ENCODE data around the gene USP17L21. TPM values are rescaled to one million over a fixed set of nuclear protein-coding genes. Genes with fewer than 3 reads are reported as not detected.
"Not testable (repeated sequence)": the region's sequence is repeated elsewhere in the genome, so short reads cannot be mapped to it uniquely, and the experiment has no call there.

USP17L21 gene
- polyA plus RNA-seq, 1 donor (not counting 4 experiments of a cell fraction or from before 2014, with no cell fraction given): not detected

- dilution Hi-C loops (cut with MboI; ENCODE audit: extremely low pct_ligation_motif_present, low sequenced_read_pairs); FAIRE-seq: not testable (repeated sequence)
Measured at GRCh38 chr4:9253078-9253477, 9.6 kb upstream of the USP17L21 start, which contains the start of gene USP17L19. TSS of gene USP17L19 (plus strand) at chr4:9253378. CDS start at chr4:9253378, 0 bp downstream.

DNA sequence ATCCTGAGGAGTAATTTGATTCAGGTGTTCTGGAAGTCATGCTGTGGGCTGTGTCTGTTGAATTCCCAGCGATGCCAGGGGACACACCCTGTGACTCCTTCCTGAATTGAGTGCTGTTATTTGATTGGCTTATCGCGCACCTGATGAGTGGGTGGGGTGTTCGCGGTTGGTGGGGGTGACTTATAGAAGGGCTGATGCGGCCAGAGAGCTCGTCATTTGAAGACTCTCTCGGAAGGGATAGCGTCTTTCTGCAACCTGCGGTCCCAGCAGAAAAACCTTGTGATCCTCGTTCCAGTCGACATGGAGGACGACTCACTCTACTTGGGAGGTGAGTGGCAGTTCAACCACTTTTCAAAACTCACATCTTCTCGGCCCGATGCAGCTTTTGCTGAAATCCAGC lies 4.8 kb upstream of the USP17L21 start, which contains the start of gene USP17L20:
TSS of gene USP17L20 (plus strand) at position 301 of the 400 bp plus-strand sequence. CDS start at position 301, 0 bp downstream.
- H3K4me2 ChIP-seq (ENCODE audit: control insufficient read depth, extremely low read depth, insufficient read depth, low read depth, low read length); H3K4me1 ChIP-seq (ENCODE audit: control insufficient read depth, extremely low read depth, insufficient read depth, low read length); H3K9me3 ChIP-seq (ENCODE audit: control insufficient read depth, low read depth, low read length); dilution Hi-C loops (cut with MboI; ENCODE audit: extremely low pct_ligation_motif_present, low sequenced_read_pairs); H3K9ac ChIP-seq (ENCODE audit: control insufficient read depth, extremely low read depth, insufficient read depth, low read length); H3K4me3 ChIP-seq (ENCODE audit: control insufficient read depth in 2 of 3, extremely low read depth in 1 of 3, insufficient read depth in 2 of 3, low read depth in 1 of 3, low read length in 3 of 3); H3K27ac ChIP-seq (ENCODE audit: control insufficient read depth, insufficient read depth, low read length); H3K36me3 ChIP-seq (ENCODE audit: control insufficient read depth in 2 of 2, extremely low read depth in 1 of 2, insufficient read depth in 2 of 2, low read length in 2 of 2); H2AFZ ChIP-seq (ENCODE audit: control insufficient read depth, low read length); H3K79me2 ChIP-seq (ENCODE audit: control insufficient read depth, insufficient read depth, low read length); H3K9me1 ChIP-seq (ENCODE audit: control insufficient read depth, extremely low read depth, insufficient read depth, low read length); FAIRE-seq; DNase-seq (ENCODE audit: low read depth, low spot score); H4K20me1 ChIP-seq (ENCODE audit: control insufficient read depth, extremely low read depth, insufficient read depth, low read length); H3K27me3 ChIP-seq (ENCODE audit: control insufficient read depth, extremely low read depth, insufficient read depth, low read length): not testable (repeated sequence)

More at GRCh38 chr4:9253078-9253477, 9.6 kb upstream of the USP17L21 start, which contains the start of gene USP17L19:
- not testable (repeated sequence) for H3K27me3 ChIP-seq (ENCODE audit: control insufficient read depth, extremely low read depth, insufficient read depth, low read length); H3K27ac ChIP-seq (ENCODE audit: control insufficient read depth, insufficient read depth, low read length); H4K20me1 ChIP-seq (ENCODE audit: control insufficient read depth, extremely low read depth, insufficient read depth, low read length); H3K9ac ChIP-seq (ENCODE audit: control insufficient read depth, extremely low read depth, insufficient read depth, low read length); H3K36me3 ChIP-seq (ENCODE audit: control insufficient read depth in 2 of 2, extremely low read depth in 1 of 2, insufficient read depth in 2 of 2, low read length in 2 of 2); H3K4me2 ChIP-seq (ENCODE audit: control insufficient read depth, extremely low read depth, insufficient read depth, low read depth, low read length); H3K4me3 ChIP-seq (ENCODE audit: control insufficient read depth in 2 of 3, extremely low read depth in 1 of 3, insufficient read depth in 2 of 3, low read depth in 1 of 3, low read length in 3 of 3); H3K4me1 ChIP-seq (ENCODE audit: control insufficient read depth, extremely low read depth, insufficient read depth, low read length); H3K9me1 ChIP-seq (ENCODE audit: control insufficient read depth, extremely low read depth, insufficient read depth, low read length); DNase-seq (ENCODE audit: low read depth, low spot score); H2AFZ ChIP-seq (ENCODE audit: control insufficient read depth, low read length); H3K79me2 ChIP-seq (ENCODE audit: control insufficient read depth, insufficient read depth, low read length); H3K9me3 ChIP-seq (ENCODE audit: control insufficient read depth, low read depth, low read length)

DNA sequence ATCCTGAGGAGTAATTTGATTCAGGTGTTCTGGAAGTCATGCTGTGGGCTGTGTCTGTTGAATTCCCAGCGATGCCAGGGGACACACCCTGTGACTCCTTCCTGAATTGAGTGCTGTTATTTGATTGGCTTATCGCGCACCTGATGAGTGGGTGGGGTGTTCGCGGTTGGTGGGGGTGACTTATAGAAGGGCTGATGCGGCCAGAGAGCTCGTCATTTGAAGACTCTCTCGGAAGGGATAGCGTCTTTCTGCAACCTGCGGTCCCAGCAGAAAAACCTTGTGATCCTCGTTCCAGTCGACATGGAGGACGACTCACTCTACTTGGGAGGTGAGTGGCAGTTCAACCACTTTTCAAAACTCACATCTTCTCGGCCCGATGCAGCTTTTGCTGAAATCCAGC lies 4.6 kb downstream of the USP17L21 start, which contains the start of gene USP17L22:
TSS of gene USP17L22 (plus strand) at position 301 of the 400 bp plus-strand sequence. CDS start at position 301, 0 bp downstream.
- H3K9me3 ChIP-seq (ENCODE audit: control insufficient read depth, low read depth, low read length); H3K27ac ChIP-seq (ENCODE audit: control insufficient read depth, insufficient read depth, low read length); H2AFZ ChIP-seq (ENCODE audit: control insufficient read depth, low read length); DNase-seq (ENCODE audit: low read depth, low spot score); H3K9me1 ChIP-seq (ENCODE audit: control insufficient read depth, extremely low read depth, insufficient read depth, low read length); H3K4me3 ChIP-seq (ENCODE audit: control insufficient read depth in 2 of 3, extremely low read depth in 1 of 3, insufficient read depth in 2 of 3, low read depth in 1 of 3, low read length in 3 of 3); H3K79me2 ChIP-seq (ENCODE audit: control insufficient read depth, insufficient read depth, low read length); H4K20me1 ChIP-seq (ENCODE audit: control insufficient read depth, extremely low read depth, insufficient read depth, low read length); H3K36me3 ChIP-seq (ENCODE audit: control insufficient read depth in 2 of 2, extremely low read depth in 1 of 2, insufficient read depth in 2 of 2, low read length in 2 of 2); H3K4me2 ChIP-seq (ENCODE audit: control insufficient read depth, extremely low read depth, insufficient read depth, low read depth, low read length); FAIRE-seq; H3K9ac ChIP-seq (ENCODE audit: control insufficient read depth, extremely low read depth, insufficient read depth, low read length); dilution Hi-C loops (cut with MboI; ENCODE audit: extremely low pct_ligation_motif_present, low sequenced_read_pairs); H3K4me1 ChIP-seq (ENCODE audit: control insufficient read depth, extremely low read depth, insufficient read depth, low read length); H3K27me3 ChIP-seq (ENCODE audit: control insufficient read depth, extremely low read depth, insufficient read depth, low read length): not testable (repeated sequence)

GRCh38 chr4:9271719-9272118 lies 9.0 kb downstream of the USP17L21 start:
- H2AFZ ChIP-seq (ENCODE audit: control insufficient read depth, low read length); FAIRE-seq; H3K79me2 ChIP-seq (ENCODE audit: control insufficient read depth, insufficient read depth, low read length); H4K20me1 ChIP-seq (ENCODE audit: control insufficient read depth, extremely low read depth, insufficient read depth, low read length); H3K9me3 ChIP-seq (ENCODE audit: control insufficient read depth, low read depth, low read length); H3K4me3 ChIP-seq (ENCODE audit: control insufficient read depth in 2 of 3, extremely low read depth in 1 of 3, insufficient read depth in 2 of 3, low read depth in 1 of 3, low read length in 3 of 3); DNase-seq (ENCODE audit: low read depth, low spot score); H3K27ac ChIP-seq (ENCODE audit: control insufficient read depth, insufficient read depth, low read length); H3K36me3 ChIP-seq (ENCODE audit: control insufficient read depth in 2 of 2, extremely low read depth in 1 of 2, insufficient read depth in 2 of 2, low read length in 2 of 2); dilution Hi-C loops (cut with MboI; ENCODE audit: extremely low pct_ligation_motif_present, low sequenced_read_pairs); H3K27me3 ChIP-seq (ENCODE audit: control insufficient read depth, extremely low read depth, insufficient read depth, low read length); H3K4me2 ChIP-seq (ENCODE audit: control insufficient read depth, extremely low read depth, insufficient read depth, low read depth, low read length); H3K4me1 ChIP-seq (ENCODE audit: control insufficient read depth, extremely low read depth, insufficient read depth, low read length); H3K9me1 ChIP-seq (ENCODE audit: control insufficient read depth, extremely low read depth, insufficient read depth, low read length); H3K9ac ChIP-seq (ENCODE audit: control insufficient read depth, extremely low read depth, insufficient read depth, low read length): not testable (repeated sequence)

All from keratinocyte (primary cell).